HG02642 (cell line): ENCODE measurements around the gene PBX1.

ENCODE experiments used
- ATAC-seq: cut with Tn5 transposase; IDR thresholded peaks from one replicate; pipeline ENCODE4 v1.9.1; 2021; ENCODE audit warnings: mild to moderate bottlenecking; ENCODE audit not compliant: unreplicated experiment, poor library complexity

PBX1 gene

DNA sequence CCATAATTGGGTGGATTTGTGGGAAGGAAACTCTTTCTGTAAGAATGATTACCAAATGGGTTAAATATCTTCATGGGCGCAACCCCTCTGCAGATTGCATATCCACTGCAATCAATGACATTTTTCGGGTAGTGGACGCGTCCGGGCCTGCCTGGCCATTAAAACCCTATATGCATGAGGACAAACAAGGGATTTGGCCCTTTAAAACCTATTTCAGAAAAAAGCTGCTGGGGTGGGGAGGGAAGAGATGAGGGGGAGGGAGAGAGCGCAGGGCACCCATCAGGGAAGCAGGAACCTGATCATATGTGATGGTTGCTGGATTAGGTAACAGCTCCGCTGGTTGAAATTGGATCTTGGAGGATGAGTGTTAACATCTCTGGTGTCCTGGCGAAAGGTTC is 228.8 kb downstream of the PBX1 start:
- no peak for ATAC-seq

DNA sequence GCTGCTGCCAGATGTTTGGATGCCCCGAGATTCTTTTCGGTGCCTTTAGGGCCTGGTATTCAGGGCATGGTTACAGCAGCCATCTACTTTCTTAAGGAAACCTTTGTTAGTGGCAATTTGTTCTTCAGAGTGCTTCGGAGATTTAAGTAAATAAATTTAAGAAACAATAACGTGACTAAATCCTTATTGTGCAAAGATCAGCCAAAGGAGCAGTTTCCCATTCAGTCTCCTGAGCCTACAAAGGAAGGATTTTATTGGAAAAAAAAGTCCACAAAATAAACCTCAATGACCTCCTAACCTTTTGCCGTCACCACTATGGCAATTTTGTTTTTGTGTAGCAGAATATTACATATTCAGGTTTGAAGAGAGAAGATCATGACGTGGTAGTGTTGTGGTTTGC is 231.1 kb downstream of the PBX1 start:
- no peak for ATAC-seq

DNA sequence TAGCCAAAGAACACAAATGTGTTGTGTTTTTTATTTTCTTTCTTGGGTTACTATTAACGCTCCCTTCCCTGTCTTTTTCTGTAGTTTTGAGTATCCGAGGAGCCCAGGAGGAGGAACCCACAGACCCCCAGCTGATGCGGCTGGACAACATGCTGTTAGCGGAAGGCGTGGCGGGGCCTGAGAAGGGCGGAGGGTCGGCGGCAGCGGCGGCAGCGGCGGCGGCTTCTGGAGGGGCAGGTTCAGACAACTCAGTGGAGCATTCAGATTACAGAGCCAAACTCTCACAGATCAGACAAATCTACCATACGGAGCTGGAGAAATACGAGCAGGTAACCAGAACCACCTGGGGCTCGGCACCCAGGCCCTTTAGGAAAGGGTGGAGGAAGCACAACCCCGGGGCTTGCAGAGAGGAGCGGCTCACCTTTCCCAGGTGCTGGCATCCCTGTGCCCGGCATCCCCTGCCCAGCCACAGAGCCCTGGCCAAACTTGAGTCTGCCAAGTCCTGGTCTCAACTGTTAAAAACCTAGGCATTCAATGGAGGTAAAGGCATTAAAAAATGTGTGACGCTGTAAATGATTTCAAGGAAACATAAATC is 233.5 kb downstream of the PBX1 start:
- ATAC-seq = no peak

DNA sequence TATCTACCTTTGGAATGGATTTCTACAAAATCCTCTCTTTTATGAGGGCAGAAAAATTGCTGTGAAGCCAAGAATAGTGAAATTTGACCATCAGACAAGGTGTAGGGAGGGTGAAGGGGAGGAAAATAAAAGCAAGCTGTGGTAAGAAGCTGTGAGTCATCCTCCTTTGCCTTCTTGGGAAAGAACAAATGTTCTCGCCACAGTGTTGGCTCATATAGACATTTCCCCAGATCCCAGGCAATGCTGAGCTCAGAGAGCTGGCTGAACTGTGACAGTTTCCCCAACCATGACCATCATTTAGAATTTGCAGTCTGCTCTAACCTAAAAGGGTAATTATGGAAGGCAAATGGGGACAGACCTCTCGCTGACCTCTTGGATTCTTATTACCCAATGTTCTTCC is 235.4 kb downstream of the PBX1 start:
- ATAC-seq = no peak

DNA sequence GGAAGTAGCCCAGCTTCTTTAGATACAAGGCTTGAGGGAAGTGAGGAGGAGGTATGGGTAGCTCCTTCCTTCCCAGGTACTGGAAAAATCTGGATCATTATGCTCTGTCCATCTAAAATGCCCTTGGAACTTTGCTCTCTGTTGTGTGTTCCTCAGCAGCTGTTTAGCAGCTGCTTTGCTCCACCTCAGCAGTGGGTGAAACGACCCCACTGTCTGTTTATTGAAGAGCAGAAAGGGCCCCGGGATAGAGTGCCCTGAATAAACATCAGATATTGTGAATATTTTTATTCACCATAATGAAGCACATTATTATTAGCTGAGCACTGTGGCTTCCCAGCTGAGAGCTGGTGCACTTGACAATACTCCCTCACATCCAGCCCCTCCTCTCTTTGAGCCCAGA is 237.9 kb downstream of the PBX1 start:
- no peak for ATAC-seq

DNA sequence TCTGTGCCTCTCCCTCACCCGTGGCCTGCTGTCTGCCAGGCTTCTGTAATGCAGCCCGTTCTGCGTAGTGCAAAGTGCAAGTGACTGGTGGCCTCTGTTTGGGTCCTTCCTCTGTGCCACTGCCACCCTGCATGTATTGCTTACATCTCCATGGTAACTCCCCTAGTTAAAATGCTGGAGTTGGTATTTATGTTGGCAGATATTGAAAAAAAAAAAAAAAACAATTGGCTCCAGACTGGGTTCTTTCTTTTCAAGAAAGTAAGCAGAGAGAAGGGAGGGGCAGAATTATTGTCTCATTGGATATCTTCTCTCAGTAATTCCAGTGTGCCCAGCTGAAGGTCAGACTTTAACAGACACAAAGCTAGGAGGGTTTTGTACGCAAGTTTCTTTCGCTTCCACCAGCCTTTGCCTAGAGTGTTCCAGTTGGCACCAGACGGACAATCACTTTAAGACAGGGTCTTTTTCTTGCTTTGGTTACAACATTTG is 242.3 kb downstream of the PBX1 start:
- no peak for ATAC-seq

DNA sequence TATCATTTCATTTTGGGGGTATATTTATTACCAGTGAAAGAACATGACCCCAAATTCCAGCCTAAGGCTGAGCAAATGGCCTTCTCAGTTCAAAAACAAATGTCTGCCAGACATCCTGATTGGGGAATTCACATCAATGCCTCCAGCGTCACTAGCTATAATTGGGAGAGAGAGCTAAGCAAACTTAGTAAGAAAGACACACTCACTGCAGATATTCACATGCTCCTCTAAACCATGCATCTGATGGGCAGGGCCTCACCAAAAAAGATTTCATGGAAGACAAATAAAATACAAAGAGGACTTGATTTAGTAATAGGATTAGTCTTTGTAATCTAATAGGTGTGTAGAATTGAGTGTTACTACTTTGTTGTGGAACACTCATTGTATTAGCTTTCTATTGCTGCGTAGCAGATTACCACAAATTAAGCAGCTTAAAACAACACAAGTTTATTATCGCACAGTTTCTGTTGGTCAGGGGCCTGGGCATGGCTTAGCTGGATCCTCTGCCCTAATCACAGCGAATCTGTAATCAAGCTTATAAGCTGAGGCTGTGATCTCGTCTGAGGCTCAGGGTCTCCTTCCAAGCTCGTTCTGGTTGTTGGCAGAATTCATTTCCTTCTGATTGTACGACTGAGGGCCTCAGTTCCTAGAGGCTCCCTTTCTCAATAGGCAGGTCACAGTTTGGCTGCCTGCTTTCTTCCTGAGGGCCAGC is 243.0 kb downstream of the PBX1 start:
- ATAC-seq = no peak

DNA sequence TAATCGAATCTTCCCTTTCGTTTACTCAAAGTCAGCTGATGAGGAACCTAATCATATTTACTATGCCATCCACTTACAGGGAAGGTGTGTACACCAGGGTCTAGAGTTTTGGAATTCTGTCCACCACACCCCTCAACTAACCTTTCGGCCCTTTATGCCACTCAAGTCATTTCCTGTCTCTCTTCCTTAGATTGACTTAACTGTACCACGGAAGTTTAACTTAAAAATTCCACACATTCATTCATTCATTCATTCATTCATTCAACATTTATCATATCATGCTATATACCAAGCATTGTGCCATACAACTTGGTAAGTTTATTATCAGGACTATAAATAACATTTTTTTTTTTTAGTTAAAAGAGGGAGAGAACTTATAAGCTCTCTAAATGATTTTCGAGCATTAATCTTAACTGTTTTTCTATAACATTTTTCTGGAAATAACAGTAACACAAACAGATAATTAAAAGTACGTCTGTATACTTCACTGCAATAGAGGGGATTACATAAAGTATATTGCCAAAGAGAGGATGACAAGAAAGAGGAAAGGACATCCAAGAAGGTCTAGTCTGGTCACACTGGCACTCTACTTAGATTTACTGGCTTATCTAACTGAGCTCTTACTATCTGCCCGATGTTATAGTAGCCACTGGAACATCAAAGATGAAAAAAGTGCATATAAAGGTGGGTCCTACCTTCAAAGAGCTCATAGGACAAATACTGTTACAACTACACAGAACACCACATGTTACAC is 243.7 kb downstream of the PBX1 start:
- ATAC-seq = no peak

DNA sequence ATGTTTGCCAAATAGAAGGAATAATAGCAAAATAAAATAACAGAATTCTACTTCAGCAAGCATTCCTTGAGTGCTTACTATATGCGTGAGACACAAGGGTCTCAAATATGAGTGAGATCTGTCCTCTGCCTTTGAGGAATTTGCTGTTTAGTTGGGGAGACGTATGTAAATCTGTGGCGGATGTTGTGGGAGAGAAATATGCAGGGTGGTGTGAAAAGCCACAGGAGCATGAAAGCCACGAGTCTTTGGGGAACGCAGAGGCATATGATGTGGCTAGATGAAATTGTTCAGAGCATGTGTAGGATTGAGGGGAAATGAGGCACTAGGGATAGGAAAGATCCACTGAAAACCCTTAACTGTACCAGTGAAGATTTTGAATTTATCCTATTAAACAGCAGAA is 244.4 kb downstream of the PBX1 start:
- no peak for ATAC-seq

DNA sequence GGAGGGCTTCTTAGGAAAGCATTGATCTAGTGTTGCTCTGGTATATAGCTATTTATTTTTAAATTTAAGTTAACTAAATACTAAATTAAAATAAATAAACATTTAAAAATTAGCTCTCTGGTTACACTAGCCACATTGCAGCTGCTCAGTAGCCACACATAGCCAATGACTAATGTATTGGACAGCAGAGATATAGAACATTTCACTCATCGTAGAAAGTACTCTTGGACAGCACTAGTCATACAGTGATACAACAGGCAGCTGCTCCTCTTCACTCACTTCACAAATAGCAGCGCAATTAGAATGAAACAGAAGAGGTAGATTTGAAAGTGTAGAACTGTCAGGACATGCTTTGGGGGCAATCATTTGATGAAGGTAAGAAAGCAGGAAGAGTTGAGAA is 245.4 kb downstream of the PBX1 start:
- ATAC-seq = no peak

DNA sequence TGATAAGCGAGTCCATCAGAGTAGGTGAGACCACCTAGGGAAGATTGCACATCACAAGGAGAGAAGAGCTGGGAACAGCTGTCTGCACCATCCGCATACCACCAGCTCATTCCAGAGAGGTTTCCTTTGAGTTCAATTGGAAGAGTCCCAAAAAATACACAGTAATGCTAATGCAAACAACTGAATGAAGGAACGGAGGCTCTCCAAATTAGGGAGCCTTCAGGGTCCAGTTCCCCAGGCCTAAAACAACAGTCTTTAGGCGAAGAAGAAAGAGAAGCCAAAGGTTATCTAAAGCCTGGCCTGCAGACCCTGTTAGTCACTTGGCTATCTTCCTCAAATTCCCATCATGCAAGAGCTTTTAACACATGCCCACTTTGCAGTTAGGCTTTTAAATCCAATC is 246.4 kb downstream of the PBX1 start:
- no peak for ATAC-seq

DNA sequence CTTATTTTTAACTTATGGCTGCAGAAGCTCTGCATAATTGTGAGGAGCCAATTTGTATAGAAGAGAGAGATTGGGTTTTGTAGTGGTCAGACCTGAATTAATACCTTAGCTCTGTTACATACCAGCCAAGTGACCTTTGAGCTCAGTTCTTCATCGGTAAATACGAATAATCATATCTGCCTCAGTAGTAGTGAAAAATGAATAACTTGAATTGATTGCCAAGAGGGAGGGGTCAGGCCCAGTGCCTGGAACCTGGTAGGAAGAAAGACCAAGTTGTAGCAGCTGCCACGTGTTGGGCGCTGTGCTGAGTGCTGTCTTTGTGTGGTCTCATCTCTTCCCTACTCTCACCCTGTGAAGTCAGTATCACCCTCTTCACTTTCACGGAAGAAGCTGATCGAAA is 247.5 kb downstream of the PBX1 start:
- no peak for ATAC-seq

DNA sequence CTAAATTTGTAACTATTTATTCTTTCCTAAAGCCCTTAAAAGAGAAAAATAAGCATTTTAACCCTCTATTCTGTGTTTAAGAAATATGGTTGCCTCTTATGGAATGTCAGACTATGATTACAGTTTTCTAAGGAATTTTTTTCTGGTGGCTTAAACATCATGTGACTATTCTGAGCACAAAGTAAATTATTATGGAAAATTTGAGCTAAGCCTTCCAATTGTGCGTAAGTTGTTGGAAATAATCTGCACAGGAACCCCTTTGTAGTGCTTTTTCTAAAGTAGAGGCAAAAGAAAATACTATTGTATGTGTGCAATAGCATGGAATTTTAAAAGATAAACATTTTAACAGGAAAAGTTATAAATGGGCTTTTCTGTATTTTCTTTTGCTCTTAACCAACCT is 254.8 kb downstream of the PBX1 start:
- ATAC-seq = no peak

DNA sequence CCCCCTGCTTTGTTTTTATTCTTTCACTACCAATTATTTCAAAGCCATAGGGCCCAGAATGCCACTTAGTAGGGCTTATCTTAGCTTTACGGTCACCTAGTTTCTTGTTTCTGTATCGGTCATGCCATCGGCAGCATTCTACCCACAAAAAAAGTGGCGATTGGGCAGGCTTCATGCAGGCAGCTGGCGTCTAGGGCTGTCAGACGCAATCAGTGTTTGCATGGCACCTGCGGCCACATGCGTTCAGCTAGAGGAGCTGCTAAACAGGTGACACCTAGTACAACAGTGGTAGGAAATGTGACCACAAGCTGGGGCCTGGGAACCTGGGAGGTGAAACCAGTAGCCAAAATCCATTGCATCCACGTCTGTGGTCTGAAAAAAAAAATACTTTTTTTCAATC is 262.7 kb downstream of the PBX1 start:
- ATAC-seq = no peak

DNA sequence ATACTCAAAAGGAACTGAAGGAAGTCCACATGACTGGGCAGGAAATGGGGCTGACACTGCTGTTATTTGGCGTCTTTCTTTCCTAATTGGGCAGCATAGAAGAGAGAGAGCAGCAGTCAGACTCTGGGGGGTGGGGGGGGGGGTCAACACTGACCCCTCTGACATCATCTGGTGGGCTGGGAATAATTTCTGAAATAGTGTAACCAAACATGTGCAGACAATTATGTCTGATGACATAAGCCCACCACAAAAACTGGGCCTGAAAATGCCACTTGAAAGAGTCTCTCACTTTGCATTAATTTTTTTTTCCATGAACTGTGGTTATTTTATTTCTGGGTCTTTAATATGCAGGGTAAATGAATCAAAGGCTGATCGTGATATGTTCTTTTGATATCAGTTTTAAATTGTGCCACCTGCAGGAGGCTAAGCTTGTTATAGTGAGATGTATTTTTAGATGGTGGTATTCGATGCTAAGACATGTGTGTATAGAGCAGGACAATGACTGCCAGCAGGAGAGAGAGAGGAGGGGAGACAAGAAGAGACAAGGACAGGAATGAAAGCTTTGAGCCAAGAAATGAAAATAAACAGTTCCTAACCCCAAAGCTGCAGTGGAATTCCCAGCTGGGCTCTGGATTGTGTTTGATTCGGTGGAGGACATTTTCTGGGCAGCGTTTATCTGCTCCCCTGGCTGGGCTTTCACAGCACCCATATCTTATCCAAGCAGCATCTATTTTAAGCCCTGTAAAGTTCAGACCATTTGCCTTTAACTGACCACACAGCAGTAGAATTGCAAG is 264.7 kb downstream of the PBX1 start:
- ATAC-seq = no peak

DNA sequence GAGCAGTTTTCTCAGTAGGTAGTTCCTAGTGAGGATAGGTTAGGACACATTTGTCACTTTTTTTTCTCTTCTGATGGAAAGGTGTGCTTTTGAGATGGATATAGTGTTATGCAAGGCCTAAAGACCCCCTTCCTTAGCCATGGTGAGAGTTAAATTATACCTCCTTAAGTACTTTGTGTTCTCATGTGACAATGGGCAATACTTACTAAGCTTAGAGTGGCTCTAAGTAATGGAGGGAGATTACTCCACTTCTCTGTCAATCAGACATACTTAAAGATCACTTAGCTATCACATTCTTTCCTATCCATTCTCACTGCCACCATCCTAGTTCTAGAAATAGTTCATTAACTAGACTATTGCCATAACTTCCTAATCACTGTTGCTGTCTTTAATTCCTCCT is 265.6 kb downstream of the PBX1 start:
- no peak for ATAC-seq

DNA sequence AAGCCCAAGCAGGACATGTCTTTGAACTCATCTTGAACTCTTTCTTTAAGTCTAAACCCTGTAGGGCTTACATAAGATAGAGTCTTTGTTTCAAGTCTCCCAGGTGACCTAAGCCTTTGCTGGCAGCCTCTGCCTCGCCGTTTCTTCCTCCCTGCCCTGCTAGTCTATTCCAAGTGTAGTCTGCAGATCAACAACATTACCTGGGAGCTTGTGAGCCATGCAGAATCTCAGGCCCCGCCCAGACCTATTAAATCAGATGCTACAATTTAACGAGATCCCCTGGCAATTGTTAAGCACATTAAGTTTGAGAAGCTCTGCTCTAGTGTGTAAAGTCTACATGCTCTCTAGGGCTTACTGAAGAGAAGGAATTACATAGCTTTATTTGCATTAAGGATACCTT is 271.6 kb downstream of the PBX1 start:
- no peak for ATAC-seq

DNA sequence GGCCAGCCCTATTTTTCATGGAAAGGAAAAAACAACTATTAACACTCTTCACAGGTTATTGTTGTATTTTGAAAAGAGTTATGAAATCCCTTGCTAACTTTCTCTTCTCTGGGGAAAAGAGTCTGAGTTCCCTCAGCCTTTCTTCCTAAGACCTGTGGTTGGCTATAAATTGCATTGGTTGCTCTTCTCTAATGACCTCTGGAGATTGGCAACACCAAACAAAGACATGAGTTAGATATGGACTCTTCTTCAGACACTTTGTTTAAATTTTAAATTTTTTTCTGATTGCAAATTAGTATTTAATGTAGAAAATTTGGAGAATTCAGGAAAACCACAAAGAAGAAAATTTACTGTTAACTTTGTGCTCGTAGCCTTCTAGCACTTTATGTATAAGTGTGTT is 275.7 kb downstream of the PBX1 start:
- ATAC-seq = no peak

DNA sequence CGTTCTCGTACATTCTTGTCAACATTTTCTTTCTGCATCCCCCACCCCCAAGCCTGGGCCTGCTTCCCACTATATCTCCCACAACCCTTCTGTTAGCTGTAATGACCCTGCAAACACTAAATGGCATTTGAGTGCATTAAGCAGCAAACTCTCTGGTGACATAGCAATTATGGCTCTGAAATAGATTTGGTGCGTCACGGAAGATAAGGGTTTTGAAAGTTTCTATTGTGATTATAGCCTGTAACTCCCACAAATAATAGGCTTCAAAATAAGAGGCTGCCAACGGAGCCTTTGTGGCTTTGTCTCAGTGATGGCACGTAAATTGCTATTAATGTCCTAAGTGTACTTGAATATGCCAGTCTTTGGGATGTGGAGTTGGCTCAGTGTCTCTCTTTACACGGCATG is 277.6 kb downstream of the PBX1 start:
- no peak for ATAC-seq

DNA sequence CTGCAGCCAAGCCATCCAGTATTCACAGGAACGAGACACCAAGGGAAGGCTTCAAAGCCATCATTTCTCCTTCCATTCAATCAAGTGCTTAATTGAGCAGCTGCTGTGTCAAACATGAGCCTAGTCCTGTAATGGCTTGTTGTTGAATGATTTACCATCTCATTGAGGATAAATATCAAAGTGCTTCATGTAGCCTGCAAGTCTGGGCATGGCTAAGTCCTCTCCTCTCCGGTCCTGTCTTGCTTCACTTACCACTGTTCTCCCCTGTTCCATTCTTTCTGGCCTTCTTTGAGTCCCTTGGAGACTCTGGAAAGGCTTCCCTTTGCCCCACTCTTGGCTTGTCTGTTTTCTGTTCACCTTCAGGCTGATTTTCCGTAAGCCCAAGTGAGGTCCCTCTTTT is 279.8 kb downstream of the PBX1 start:
- no peak for ATAC-seq

DNA sequence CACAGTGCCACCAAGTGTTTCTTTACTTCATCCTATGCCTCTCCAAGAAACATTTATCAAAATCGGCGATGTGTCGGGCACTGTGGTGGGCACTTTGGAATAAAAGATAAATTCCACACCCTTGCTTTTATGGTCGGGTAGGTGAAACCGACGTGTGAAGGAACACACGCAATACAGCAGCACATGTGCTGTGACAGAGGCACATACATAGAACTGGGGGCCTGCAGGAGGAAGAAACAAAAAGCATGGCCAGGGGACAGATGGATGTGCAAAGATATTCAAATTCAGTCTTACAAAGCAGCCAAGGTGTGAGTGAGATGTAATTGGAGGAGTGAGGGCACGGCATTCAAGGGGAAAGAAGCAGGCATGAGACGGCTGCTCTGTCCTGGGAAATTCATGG is 282.0 kb downstream of the PBX1 start:
- ATAC-seq = no peak
